GM12864 (cell line): ENCODE results near the gene FGD2.
A peak's percentile ranks its signal among the peaks of the same experiment; 100 is the strongest.

Source experiments
- DNase-seq: peaks from one replicate; pipeline ENCODE4 v3.0.0-alpha.2; 2011; ENCODE audit warnings: low read depth
- H3K4me3 ChIP-seq: 2 replicates; pipeline ENCODE4 v1.5.1; 2011; ENCODE audit warnings: mild to moderate bottlenecking, low read depth, low read length, control low read depth
- TF ChIP-seq, protein P1 (sequence below): IDR thresholded peaks from 2 replicates; pipeline ENCODE4 v1.5.1; 2011; ENCODE audit warnings: low read depth, mild to moderate bottlenecking, moderate library complexity, low read length, control low read depth, inconsistent platforms; ENCODE audit errors: missing control alignments

FGD2 gene

GRCh38 chr6:36998723-36999038 lies 6.8 kb upstream of the FGD2 start:
- no peak overlapping the region for H3K4me3 ChIP-seq
- no peak for DNase-seq
- TF ChIP-seq, protein P1, sequence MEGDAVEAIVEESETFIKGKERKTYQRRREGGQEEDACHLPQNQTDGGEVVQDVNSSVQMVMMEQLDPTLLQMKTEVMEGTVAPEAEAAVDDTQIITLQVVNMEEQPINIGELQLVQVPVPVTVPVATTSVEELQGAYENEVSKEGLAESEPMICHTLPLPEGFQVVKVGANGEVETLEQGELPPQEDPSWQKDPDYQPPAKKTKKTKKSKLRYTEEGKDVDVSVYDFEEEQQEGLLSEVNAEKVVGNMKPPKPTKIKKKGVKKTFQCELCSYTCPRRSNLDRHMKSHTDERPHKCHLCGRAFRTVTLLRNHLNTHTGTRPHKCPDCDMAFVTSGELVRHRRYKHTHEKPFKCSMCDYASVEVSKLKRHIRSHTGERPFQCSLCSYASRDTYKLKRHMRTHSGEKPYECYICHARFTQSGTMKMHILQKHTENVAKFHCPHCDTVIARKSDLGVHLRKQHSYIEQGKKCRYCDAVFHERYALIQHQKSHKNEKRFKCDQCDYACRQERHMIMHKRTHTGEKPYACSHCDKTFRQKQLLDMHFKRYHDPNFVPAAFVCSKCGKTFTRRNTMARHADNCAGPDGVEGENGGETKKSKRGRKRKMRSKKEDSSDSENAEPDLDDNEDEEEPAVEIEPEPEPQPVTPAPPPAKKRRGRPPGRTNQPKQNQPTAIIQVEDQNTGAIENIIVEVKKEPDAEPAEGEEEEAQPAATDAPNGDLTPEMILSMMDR: no peak

DNA sequence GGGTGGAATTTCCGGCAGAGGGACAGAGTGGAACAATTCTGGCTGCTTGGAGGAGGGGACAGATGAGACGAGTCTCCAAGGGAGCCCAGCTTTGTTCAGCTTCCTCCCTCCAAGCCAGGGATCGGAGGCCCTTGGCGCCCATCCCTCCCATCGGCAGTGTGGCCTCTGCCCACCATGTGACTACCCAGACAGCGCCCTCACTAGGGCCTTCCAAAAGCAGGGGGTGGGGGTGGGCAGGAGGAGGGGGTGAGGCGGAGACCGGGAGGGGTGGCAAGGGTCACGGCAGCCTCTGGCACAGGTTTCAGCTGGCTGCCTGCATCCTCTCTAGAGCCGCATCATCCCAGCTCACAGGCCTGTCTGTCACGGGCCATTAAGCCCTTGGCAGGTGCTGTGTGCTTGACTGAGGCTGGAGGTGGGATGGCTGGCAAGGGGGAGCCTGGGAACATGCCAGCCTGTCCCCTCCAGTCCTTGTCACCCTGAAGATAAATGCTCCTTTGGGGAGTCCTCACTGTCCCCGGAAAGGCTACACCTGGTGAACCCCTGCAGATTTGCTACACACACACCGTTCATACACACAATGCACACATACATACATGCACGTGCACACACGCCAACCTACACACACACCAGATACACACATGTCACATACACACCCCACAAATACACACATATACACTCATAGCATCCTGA lies 6.2 kb upstream of the FGD2 start:
- no peak overlapping the region for H3K4me3 ChIP-seq
- DNase-seq: no peak
- TF ChIP-seq, protein P1: no peak

DNA sequence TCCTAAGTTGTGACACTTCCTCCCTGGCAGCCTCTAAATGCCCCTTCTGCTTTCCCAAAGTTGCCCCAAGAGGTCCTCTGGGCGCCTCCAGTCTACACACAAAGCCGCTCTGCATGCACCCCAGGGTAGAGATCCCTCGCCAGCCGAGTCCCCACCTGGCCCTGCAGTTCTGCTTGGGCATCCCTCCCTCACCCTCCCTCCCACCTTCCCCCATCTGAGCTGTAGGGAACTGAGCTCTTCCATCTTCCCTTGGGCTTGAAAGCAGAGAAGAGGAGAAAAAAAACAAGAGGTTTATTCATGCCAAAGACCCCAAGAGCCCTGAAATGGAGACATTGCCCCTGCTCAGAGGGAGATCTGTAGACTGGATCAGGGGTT lies 5.7 kb upstream of the FGD2 start:
- H3K4me3 ChIP-seq: no peak overlapping the region
- TF ChIP-seq, protein P1: no peak
- no peak for DNase-seq

- no peak for DNase-seq
- TF ChIP-seq, protein P1: no peak
- no peak overlapping the region for H3K4me3 ChIP-seq
These were observed 1.1 kb upstream of the FGD2 start for GRCh38 chr6:37004044-37004980.

DNA sequence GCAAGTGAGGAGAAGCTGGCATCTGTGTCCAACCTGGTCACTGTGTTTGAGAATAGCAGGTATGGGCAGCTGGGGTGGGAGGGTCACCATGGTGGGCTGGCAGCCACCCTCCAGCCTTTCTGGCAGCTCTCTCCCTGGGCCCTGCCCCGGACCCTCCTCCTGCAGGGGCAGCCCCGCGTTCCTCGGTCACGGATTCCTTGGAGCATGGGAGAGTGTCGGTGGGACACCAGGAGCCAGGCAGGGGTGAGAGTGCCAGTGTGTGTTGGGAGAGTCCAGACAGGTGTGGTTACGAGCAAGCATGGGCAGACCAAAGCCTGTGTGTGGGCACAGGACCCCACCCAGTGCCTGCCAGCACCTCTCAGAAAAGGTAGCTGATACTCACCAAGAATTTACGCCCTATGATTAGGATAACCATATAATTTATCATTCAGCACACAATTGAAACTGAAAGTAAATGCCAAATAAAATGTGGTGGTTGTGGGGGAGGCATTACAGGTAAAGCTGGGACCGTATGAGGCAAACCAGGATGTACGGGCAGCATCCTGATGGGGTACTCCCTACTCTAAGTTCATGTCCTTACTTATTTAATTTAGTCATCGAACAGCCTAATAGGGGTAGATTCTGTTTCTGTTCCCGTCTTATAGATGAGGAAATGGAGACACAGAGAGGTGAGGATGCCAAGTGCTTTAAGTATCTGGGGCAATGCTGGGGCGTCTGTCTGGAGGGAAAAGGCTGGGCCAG lies 542 bp downstream of the FGD2 start:
- DNase-seq: no peak
- TF ChIP-seq, protein P1: no peak
- H3K4me3 ChIP-seq: peak overlapping the region; percentile 83

DNA sequence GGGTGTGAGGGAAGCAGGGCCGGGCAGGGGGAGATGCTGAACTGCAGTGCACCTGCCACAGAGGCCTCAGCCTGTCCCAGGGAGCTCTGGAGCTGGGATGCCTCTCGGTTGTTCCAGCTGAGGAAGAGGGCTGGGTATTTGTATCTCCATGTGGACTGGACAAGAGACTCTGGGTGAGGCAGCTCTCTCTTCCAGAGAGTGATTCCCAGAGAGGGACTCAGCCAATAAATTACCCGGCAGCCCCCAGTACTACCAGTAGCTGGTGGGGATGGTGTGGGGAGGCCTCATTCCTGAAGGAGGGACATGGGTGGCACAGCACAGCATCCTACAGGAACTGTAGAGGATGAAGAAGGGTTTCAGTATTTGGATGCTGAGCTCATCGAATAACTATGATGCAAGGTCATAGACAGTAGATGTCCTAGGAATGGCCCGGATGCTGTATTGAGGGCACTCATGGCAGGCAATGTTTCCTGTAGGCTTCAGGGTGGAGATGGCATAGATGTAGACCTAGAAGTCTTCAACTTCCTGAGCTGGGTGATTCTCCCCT lies 1.4 kb downstream of the FGD2 start:
- peak overlapping the region; percentile 83 for H3K4me3 ChIP-seq
- TF ChIP-seq, protein P1: no peak
- no peak for DNase-seq
